Measurements from ENCODE around the gene AKAP13.

AKAP13 gene

GRCh38 chr15:85382942-85383341 is 2.5 kb downstream of the AKAP13 start:
- Histone ChIP-seq H3K4me2 (peak overlapping the region; percentile 63 to 93 (median 83); a peak in 21 of 22 replicates), H3K36me3 (0 out of 22 replicates have a peak, but pooled peaks cover 0 to 17% (median 0%) of the 10 kb centered on the region in 11 experiments), H3K27me3 (no peaks in the 10 kb centered on the region), H4K20me1 (peaks cover 18 to 53% (median 43%) of the 10 kb centered on the region in 11 experiments; a peak in 19 of 22 replicates), H3K9ac (no peak overlapping the region), H3K9me3 (replicated peaks in 1 of 11) (no peaks in the 10 kb centered on the region), H3K4me1 (peaks cover 30 to 43% (median 35%) of the 10 kb centered on the region in 10 experiments), H3K4me3 (no peak overlapping the region), H3K27ac (no peak overlapping the region)
- no peak for TF ChIP-seq Cebpa-rat (IDR thresholded peaks at IDR 0.05)

- H3K9me3 ChIP-seq (replicated peaks in 1 of 11), result no peaks in the 10 kb centered on the region
- peaks cover 34 to 47% (median 38%) of the 10 kb centered on the region in 10 experiments for H3K4me1 ChIP-seq
- TF ChIP-seq Cebpa-rat (IDR thresholded peaks at IDR 0.05), result no peak
- H4K20me1 ChIP-seq, result peaks cover 18 to 57% (median 43%) of the 10 kb centered on the region in 11 experiments; a peak in 19 of 22 replicates
- no peaks in the 10 kb centered on the region for H3K27me3 ChIP-seq
- 0 out of 22 replicates have a peak, but pooled peaks cover 0 to 17% (median 0%) of the 10 kb centered on the region in 11 experiments for H3K36me3 ChIP-seq
- peak overlapping the region in 7 of 11 experiments; percentile 0 to 91 (median 77); a peak in 7 of 22 replicates for H3K4me2 ChIP-seq
- H3K27ac ChIP-seq, result no peak overlapping the region
- no peak overlapping the region for H3K9ac ChIP-seq
- H3K4me3 ChIP-seq, result no peak overlapping the region
Observed at GRCh38 chr15:85383470-85384148, 3.2 kb downstream of the AKAP13 start.

GRCh38 chr15:85386261-85386660 is 5.9 kb downstream of the AKAP13 start:
- Histone ChIP-seq H3K27ac (no peak overlapping the region), H3K4me2 (no peak overlapping the region), H3K27me3 (no peaks in the 10 kb centered on the region), H3K9me3 (replicated peaks in 1 of 11) (peaks cover 0 to 6% (median 0%) of the 10 kb centered on the region in 11 experiments; a peak in 1 of 22 replicates), H3K36me3 (0 out of 22 replicates have a peak, but pooled peaks cover 0 to 22% (median 0%) of the 10 kb centered on the region in 11 experiments), H3K4me3 (no peak overlapping the region), H3K9ac (no peak overlapping the region), H4K20me1 (peaks cover 27 to 61% (median 41%) of the 10 kb centered on the region in 11 experiments; a peak in 19 of 22 replicates), H3K4me1 (peaks cover 28 to 39% (median 30%) of the 10 kb centered on the region in 10 experiments)
- TF ChIP-seq Cebpa-rat (IDR thresholded peaks at IDR 0.05), result no peak

- H4K20me1 ChIP-seq, result peaks cover 6 to 50% (median 21%) of the 10 kb centered on the region in 11 experiments; a peak in 14 of 22 replicates
- 0 out of 22 replicates have a peak, but pooled peaks cover 0 to 22% (median 0%) of the 10 kb centered on the region in 11 experiments for H3K36me3 ChIP-seq
- no peak overlapping the region for H3K9ac ChIP-seq
- H3K9me3 ChIP-seq (replicated peaks in 1 of 11), result peaks cover 0 to 6% (median 0%) of the 10 kb centered on the region in 11 experiments; a peak in 3 of 22 replicates
- no peak overlapping the region for H3K4me3 ChIP-seq
- no peak for TF ChIP-seq Cebpa-rat (IDR thresholded peaks at IDR 0.05)
- peaks cover 9 to 18% (median 12%) of the 10 kb centered on the region in 10 experiments; a peak in 19 of 20 replicates for H3K4me1 ChIP-seq
- no peaks in the 10 kb centered on the region for H3K27me3 ChIP-seq
- peak overlapping the region in 2 of 11 experiments; percentile 9 to 33; a peak in 2 of 22 replicates for H3K4me2 ChIP-seq
- H3K27ac ChIP-seq, result no peak overlapping the region
Observed at GRCh38 chr15:85388566-85389305, 8.3 kb downstream of the AKAP13 start.

GRCh38 chr15:85389306-85389650 is 8.9 kb downstream of the AKAP13 start:
- H3K27me3 ChIP-seq, result no peaks in the 10 kb centered on the region
- H3K9ac ChIP-seq, result no peak overlapping the region
- H3K36me3 ChIP-seq, result 0 out of 22 replicates have a peak, but pooled peaks cover 0 to 22% (median 0%) of the 10 kb centered on the region in 11 experiments
- H3K27ac ChIP-seq, result no peak overlapping the region
- peaks cover 0 to 6% (median 0%) of the 10 kb centered on the region in 11 experiments; a peak in 3 of 22 replicates for H3K9me3 ChIP-seq (replicated peaks in 1 of 11)
- no peak for TF ChIP-seq Cebpa-rat (IDR thresholded peaks at IDR 0.05)
- H3K4me1 ChIP-seq, result peaks cover 9 to 17% (median 12%) of the 10 kb centered on the region in 10 experiments; a peak in 19 of 20 replicates
- no peak overlapping the region for H3K4me3 ChIP-seq
- H3K4me2 ChIP-seq, result no peak overlapping the region
- H4K20me1 ChIP-seq, result peaks cover 6 to 50% (median 16%) of the 10 kb centered on the region in 11 experiments; a peak in 14 of 22 replicates

GRCh38 chr15:85389772-85390171 is 9.4 kb downstream of the AKAP13 start:
- Histone ChIP-seq H3K27me3 (no peaks in the 10 kb centered on the region), H3K9ac (no peak overlapping the region), H3K27ac (no peak overlapping the region), H3K9me3 (replicated peaks in 1 of 11) (peaks cover 0 to 6% (median 0%) of the 10 kb centered on the region in 11 experiments; a peak in 3 of 22 replicates), H3K4me1 (peaks cover 9 to 16% (median 12%) of the 10 kb centered on the region in 10 experiments; a peak in 19 of 20 replicates), H4K20me1 (peaks cover 4 to 50% (median 16%) of the 10 kb centered on the region in 11 experiments; a peak in 13 of 22 replicates), H3K36me3 (0 out of 22 replicates have a peak, but pooled peaks cover 0 to 22% (median 0%) of the 10 kb centered on the region in 11 experiments), H3K4me2 (no peak overlapping the region), H3K4me3 (no peak overlapping the region)
- TF ChIP-seq Cebpa-rat (IDR thresholded peaks at IDR 0.05), result no peak

GRCh38 chr15:85393210-85393609 is 12.8 kb downstream of the AKAP13 start:
- Histone ChIP-seq H3K4me3 (no peak overlapping the region), H3K4me1 (peaks cover under 1 to 4% (median 1%) of the 10 kb centered on the region in 10 experiments; a peak in 17 of 20 replicates), H3K27ac (no peak overlapping the region), H4K20me1 (peaks cover 0 to 47% (median 9%) of the 10 kb centered on the region in 11 experiments; a peak in 9 of 22 replicates), H3K4me2 (no peak overlapping the region), H3K9me3 (replicated peaks in 1 of 11) (peaks cover 0 to 6% (median 0%) of the 10 kb centered on the region in 11 experiments; a peak in 3 of 22 replicates), H3K36me3 (peaks cover 0 to 5% (median 0%) of the 10 kb centered on the region in 11 experiments; a peak in 1 of 22 replicates), H3K27me3 (no peaks in the 10 kb centered on the region), H3K9ac (no peak overlapping the region)
- TF ChIP-seq Cebpa-rat (IDR thresholded peaks at IDR 0.05), result no peak

GRCh38 chr15:85394554-85395333 is 14.3 kb downstream of the AKAP13 start:
- no peak overlapping the region for H3K9ac ChIP-seq
- no peak overlapping the region for H3K4me3 ChIP-seq
- H3K9me3 ChIP-seq (replicated peaks in 1 of 11), result peaks cover 0 to 11% (median 4%) of the 10 kb centered on the region in 11 experiments; a peak in 3 of 22 replicates
- peaks cover 0 to 4% (median 0%) of the 10 kb centered on the region in 10 experiments; a peak in 1 of 20 replicates for H3K4me1 ChIP-seq
- H3K27me3 ChIP-seq, result no peaks in the 10 kb centered on the region
- H3K4me2 ChIP-seq, result no peak overlapping the region
- TF ChIP-seq Cebpa-rat (IDR thresholded peaks at IDR 0.05), result no peak
- no peak overlapping the region for H3K27ac ChIP-seq
- H3K36me3 ChIP-seq, result peaks cover 0 to 4% (median 0%) of the 10 kb centered on the region in 11 experiments; a peak in 1 of 22 replicates
- peaks cover 0 to 37% (median 4%) of the 10 kb centered on the region in 11 experiments; a peak in 9 of 22 replicates for H4K20me1 ChIP-seq

Measured in BLaER1 treated with 17β-estradiol and CSF1 and Interleukin-3, amounts not matched to agents 10 nM and 100 nM (cell line).